ENCODE data around the gene CRYGN. TPM values are rescaled to one million over a fixed set of nuclear protein-coding genes. Genes with fewer than 3 reads are reported as not detected.

CRYGN gene
- total RNA-seq, 1 donor from 2014 or later = not detected

DNA sequence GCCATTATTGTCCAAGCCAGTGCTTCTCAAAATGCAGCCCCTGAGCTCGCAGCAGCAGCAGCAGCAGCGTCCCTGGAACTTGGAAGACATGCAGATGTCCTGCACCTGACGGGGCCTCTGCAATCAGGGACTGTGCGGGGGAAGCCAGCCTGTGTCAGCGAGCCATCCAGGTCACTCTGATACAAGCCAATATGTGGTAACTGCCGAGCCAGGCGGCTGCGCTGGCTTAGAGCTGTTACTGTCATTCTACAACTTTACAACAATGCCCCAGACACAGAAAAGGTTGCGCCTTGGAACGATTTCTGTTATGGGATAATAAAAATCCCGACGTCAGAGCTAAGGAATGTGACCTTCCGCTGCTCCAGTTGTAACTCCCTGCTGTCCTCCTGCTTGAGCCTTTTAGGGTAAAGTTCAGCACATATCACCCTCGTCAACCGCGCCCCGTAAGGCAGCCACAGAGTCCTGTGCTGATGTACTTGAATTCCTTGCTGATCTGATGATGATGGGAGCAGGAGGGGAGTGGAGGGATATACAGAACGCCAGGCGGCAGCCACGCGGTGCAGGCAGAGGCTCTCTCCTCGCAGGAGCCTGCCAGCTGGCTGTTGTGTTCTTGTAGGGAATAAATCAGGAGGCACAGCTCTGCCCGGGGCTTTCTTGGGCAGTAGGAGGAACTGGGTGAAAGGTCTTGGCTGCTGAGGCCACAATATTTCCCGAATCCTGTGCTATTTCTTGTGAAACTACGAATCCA is 20.0 kb upstream of the CRYGN start:
- peak; percentile 87 for DNase-seq (ENCODE audit: low read depth)

GRCh38 chr7:151457534-151457933 is 17.6 kb upstream of the CRYGN start:
- no peak for DNase-seq (ENCODE audit: low read depth)

DNA sequence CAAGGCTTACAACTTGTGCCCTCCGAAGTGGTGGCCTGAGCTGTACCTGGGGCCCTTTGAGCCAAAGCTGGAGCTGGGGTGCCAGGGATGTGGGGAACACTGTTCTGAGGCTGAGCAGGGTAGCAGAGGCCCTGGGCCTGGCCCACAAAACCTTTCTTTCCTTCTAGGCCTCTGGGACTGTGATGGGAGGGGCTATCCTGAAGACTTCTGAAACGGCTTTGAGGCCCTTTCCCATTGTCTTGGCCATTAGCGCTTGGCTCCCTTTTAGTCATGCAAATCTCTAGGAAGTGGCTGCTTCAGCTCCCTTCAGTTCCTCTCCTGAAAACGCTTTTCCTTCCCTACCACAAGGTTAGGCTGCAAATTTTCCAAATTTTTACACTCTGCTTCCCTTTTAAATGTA is 16.8 kb upstream of the CRYGN start:
- DNase-seq (ENCODE audit: low read depth) = no peak

- DNase-seq (ENCODE audit: low read depth) = no peak
Measured at GRCh38 chr7:151456276-151456675, 16.3 kb upstream of the CRYGN start.

- DNase-seq (ENCODE audit: low read depth) = no peak
Measured at GRCh38 chr7:151455690-151456089, 15.7 kb upstream of the CRYGN start.

GRCh38 chr7:151454932-151455530 is 15.1 kb upstream of the CRYGN start:
- DNase-seq (ENCODE audit: low read depth) = no peak

DNA sequence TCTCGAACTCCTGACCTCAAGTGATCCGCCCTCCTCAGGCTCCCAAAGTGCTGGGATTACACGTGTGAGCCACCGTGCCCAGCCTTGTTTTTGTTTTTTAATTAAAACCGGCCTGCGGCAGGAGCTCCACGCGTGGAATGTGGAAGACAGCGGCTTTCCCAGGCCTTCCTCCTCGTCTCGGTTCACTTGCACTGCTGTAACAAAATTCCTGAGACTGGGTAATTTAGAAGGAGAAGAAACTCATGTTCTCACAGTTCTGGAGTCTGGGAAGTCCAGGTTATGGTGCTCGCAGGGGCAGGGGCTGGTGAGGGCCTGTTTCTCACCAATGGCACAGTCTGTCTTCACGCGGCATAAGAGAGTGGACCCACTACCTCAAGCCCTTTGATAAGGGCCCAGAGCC is 14.4 kb upstream of the CRYGN start:
- peak; percentile 76 for DNase-seq (ENCODE audit: low read depth)

DNA sequence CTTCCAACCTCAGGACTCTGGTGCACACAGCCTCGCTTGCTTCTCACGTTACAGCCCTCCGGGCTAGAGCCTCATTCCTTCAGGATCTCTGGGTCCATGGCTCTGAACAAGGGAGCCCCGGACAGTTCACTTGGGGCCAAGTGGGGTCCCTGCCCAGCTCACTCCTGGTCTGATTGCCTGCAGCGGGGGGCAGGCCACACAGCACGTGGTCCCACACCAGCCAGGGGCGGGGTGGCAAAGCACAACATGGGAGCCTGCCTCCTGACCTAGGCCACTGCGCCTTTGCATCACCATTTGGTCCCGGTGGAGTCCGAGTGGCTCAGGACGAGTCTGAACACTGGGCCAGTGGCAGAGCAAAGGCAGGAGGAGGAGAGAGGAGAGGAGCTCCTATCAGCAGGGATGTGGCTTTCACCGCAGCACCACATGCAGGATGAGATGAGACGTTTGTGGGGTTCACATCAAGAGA is 13.4 kb upstream of the CRYGN start:
- DNase-seq (ENCODE audit: low read depth) = no peak

GRCh38 chr7:151452680-151453325 is 12.9 kb upstream of the CRYGN start:
- DNase-seq (ENCODE audit: low read depth) = no peak

DNA sequence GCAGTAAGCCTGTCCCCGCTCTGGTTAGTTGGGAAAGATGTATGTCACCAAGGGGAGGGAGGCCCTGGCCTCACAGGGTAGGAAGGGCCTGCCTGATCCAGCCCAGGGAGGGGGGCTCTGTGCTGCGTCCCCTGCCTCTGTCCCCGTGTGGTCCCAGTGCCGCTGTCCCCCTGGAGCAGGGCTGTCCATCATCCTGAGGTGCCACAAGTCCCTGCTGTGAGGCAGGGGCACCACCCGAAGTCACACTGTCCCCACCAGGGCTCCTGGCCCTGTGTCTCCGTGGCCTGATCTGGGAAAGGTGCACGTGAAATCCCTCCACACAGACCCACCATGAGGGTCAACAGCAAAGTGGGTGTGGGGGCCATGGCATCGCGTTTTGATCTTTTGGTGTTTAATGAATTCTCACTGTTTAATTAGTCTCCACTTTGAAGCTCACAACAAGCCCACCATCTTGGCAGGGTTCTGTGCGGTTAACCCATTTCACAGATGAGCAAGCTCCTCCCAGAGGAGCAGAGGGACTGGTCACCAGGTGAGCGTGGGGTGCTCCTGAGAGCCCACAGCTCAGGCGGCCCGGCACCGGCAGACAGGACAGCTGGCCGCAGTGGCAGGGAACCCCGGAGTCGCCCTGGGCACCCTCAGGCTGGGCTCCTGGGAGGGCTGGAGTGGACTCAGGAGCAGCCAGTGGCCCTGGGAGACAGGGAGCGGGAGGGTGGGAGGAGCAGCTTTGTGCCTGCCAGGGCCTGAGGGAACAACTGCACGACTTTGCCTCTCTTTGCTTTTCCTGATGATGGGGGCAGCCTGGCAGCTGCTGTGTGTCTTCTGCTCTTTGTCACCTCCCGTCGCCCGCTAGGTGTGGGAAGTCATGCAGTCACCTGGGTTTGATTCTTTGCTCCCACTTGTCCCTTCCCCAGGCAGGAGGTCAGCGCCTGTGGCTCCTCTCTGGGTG is 12.0 kb upstream of the CRYGN start:
- no peak for DNase-seq (ENCODE audit: low read depth)

- no peak for DNase-seq (ENCODE audit: low read depth)
Measured at GRCh38 chr7:151451156-151451555, 11.2 kb upstream of the CRYGN start.

DNA sequence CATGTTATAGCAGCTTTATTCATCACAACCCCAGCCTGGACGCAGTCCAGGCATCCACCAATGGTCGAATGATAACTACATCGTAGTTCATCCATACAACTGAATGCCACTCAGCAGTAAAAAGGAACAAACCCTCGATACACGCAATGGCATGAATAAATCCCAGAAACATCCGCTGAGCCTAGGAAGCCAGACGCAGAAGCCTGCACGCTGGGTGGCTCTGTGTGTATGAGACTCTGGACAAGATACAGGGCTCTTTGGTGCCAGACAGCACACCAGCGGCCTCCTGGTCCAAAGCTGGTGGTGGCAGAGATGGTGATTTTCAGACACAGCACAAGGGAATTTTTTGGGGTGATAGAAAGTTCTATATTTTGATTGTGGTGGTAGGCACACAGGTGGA is 10.0 kb upstream of the CRYGN start:
- DNase-seq (ENCODE audit: low read depth) = no peak

DNA sequence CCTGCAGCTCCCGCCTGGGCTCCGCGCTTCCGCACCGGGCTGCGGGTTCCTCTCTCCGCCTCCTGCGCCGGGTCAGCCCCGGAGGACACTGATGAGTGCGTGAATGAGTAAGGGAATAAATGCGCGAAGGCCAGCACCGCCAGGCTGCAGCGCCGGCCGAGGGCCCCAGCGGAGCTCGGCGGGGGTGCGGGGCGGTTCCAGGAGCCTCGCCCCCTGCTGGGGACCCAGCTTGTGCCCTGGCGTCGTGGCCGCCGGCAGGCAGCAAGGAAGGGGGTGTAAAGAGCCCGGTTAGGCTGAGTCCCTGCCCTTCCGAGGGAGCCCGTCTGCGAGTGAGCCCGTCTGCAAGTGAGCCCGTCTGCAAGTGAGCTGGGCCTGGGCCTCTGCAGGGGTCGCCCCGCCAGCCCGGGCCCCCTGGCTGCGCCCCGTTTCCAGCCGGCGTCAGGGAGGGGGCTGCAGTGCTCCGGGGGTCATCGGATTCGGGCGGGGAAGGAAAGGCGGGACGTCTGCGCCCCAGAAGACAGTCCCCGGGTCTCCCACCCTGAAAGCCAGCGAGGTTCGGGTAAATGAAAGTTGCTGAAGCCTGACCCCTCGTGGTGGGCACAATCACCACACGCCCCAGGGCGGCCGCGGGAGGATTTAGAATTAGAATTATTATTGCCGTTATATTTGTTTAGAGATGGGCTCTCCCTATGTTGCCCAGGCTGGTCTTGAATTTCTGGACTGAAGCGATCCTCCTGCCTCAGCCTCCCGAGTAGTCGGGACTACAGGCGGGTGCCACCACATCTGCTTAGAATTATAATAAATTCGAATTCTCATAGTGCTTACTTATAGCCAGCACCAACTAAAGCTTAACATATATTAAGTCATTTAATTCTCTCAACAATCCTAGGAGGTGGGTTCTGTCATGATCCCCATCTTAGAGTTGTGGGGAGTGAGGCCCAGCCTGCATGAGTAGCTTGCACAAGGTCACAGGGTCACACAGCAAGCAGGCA is 8.6 kb upstream of the CRYGN start:
- DNase-seq (ENCODE audit: low read depth) = no peak

DNA sequence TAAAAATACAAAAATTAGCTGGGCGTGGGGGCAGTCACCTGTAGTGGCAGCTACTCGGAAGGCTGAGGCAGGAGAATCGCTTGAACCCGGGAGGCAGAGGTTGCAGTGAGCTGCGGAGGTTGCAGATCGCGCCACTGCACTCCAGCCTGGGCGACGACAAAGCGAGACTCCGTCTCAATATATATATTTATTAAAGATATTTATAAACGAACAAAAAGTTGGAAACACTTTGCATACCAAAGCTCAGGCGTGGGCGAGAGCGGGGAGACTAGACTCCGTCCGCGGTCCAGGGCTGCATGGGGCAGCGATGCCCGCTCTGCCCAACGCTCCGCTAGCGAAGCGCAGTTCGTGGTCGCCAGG is 7.9 kb upstream of the CRYGN start:
- DNase-seq (ENCODE audit: low read depth) = no peak

DNA sequence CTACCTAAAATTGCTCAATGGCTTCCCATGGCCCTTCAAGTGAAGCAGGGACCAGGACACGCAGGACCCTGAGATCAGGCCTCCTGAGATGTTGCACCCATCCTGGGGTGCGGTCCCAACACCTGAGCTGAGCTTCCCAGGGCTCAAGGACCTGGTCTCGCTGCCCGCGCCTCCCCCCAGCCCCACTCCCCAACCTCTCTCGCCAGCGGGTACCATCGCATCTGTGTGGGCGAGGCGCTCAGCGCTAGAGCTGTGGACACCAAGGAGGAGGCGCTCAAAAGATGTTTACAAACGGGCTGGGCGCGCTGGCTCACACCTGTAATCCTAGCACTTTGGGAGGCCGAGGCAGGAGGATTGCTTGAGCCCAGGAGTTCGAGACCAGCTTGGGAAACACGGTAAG is 7.4 kb upstream of the CRYGN start:
- no peak for DNase-seq (ENCODE audit: low read depth)

GRCh38 chr7:151446412-151446811 is 6.5 kb upstream of the CRYGN start:
- DNase-seq (ENCODE audit: low read depth) = no peak

DNA sequence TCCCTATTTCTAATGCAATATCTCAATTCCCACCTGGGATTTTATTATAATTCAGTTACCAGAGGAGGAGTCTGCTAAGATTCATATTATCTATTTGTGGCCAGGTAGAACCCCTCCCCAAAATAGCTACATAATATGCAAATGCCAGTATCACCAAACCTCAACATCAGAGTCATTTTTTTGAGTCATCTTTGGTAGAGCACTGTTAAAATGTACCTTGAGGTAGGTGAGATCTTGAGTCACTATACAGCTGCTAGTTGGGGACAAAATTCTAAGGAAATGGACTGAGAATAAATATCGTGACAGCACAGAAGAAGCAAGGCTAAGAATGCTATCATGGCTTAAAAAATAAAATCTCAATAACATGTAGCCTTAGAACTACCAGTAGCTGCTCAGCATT is 4.7 kb upstream of the CRYGN start:
- no peak for DNase-seq (ENCODE audit: low read depth)

GRCh38 chr7:151442776-151443496 is 3.0 kb upstream of the CRYGN start:
- DNase-seq (ENCODE audit: low read depth) = no peak

GRCh38 chr7:151440799-151441445 is 981 bp upstream of the CRYGN start:
- DNase-seq (ENCODE audit: low read depth) = no peak

Data from renal cortical epithelial cell (primary cell).